COLO668 (cell line): ENCODE measurements around the gene RBM15B.

Experiments
- DNase-seq: peaks from one replicate; lab custom pipeline; 2025; ENCODE audit not compliant: unreplicated experiment; lab: John Stamatoyannopoulos, UW

RBM15B gene

DNA sequence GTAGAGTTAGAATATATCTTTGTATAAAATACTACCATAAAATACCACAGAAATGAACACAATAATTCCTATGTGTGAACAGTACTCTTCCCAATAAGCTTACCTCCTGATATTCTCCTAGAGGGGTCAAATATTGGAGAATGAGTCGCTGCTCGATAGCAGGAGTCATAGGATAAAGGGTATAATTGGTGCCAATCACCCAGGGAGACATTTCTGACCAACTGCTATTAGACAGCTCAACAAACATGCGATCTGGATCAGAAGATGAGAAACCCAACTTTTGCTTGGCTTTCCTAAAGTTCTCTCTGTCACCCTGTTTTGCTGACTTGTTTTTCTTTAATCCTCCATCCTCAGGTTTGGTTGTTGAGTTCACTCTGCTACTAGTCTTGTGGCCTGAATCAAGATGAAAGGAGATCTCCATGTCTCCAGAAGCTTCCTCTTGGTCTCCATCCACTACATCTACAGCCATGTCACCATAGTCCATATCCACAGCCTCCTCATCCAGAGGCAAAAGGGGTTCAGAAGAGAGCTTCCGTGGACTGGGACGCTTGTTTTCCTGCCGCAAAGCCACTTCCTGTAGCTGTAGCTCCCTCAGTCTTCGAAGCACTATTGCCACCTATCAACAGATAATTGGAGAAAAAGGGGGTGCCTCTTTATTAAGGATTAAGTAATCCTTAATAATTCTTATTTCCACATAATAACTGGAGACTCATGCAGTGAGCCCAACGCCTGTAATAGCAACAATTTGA is 50.4 kb downstream of the RBM15B start:
- no peak for DNase-seq

DNA sequence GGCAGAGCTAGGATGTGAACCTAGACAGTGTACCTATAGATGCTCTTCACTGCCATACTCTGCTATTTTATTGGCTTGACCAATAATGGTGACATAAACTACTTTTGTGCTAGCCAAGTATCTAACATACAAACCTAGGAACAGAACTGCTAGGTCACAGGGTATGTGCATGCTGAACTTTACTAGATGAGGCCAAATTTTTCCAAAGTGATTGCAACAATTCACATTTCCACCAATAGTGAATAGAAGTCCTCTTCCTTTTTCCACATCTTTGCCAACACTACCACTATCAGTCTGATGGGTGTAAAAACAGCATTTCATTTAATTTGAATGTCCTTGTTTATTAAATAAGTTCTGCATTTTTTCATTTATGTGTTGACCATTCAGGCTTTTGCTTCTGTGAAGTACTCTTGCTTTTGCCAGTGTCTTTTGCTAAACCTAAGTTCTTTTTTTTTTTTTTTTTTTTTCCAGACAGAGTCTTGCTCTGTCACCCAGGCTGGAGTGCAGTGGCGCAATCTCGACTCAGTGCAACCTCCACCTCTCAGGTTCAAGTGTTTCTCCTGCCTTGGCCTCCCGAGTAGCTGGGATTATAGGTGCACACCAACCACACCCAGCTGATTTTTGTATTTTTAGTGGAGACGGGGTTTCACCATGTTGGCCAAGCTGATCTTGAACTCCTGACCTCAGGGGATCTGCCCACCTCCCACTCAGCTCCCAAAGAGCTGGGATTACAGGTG is 54.6 kb downstream of the RBM15B start:
- no peak for DNase-seq
